ENCODE measurements around the gene ESRP2.

DNA sequence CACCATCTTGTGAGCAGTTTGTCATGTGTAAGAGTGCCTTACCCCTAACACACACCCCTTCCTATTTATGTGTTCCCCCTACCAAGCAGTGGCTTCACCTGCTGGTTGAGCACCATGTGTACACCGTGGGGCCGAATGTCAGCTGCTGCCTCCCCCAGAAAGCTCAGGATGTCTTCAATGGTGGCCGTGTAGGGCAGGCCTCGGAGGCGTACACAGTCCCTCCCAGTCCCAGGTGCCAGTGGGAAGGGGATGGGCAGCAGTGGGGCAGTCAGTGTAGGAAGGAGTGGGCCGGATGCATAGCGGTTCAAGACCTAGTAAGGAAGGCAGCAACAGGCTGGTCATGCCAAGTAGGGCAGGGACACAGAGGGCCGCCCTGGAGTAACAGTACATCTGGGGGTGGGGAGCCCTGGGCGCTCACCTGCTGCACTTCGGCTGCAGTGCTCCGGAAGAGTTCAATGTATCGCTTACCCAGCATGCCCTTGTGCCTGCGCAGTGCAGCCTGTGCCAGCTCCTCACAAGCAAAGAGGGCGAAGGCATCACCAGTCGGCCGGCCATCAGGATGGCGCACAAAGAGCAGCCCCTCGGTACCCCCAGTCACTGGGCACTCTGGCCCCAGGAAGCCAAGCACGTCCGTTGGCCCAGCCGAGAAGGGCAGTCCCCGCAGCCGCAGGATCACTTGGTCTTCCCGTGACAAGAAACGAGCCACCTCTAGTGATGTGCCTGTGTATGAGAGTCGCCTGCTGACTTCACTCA lies 4.4 kb downstream of the ESRP2 start:
- TF ChIP-seq POLR2AphosphoS5 (IDR thresholded peaks at IDR 0.05; ENCODE audit: low read depth, low read length), result no peak
- TF ChIP-seq, protein P1, sequence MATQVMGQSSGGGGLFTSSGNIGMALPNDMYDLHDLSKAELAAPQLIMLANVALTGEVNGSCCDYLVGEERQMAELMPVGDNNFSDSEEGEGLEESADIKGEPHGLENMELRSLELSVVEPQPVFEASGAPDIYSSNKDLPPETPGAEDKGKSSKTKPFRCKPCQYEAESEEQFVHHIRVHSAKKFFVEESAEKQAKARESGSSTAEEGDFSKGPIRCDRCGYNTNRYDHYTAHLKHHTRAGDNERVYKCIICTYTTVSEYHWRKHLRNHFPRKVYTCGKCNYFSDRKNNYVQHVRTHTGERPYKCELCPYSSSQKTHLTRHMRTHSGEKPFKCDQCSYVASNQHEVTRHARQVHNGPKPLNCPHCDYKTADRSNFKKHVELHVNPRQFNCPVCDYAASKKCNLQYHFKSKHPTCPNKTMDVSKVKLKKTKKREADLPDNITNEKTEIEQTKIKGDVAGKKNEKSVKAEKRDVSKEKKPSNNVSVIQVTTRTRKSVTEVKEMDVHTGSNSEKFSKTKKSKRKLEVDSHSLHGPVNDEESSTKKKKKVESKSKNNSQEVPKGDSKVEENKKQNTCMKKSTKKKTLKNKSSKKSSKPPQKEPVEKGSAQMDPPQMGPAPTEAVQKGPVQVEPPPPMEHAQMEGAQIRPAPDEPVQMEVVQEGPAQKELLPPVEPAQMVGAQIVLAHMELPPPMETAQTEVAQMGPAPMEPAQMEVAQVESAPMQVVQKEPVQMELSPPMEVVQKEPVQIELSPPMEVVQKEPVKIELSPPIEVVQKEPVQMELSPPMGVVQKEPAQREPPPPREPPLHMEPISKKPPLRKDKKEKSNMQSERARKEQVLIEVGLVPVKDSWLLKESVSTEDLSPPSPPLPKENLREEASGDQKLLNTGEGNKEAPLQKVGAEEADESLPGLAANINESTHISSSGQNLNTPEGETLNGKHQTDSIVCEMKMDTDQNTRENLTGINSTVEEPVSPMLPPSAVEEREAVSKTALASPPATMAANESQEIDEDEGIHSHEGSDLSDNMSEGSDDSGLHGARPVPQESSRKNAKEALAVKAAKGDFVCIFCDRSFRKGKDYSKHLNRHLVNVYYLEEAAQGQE (IDR thresholded peaks at IDR 0.05; ENCODE audit: insufficient read depth in 1 of 2, low read depth in 2 of 2, low read length in 2 of 2), result no peak

All from PFSK-1 (cell line).